Panc1 (cell line): ENCODE results near the gene PFDN4. TPM values are rescaled to one million over a fixed set of nuclear protein-coding genes. Genes with fewer than 3 reads are reported as not detected.
A peak's percentile ranks its signal among the peaks of the same experiment; 100 is the strongest.

Source experiments
- ATAC-seq: fragments of 200-7000 bp; cut with Tn5 transposase; 2 replicates; pipeline ENCODE4 v1.9.1; 2020; ENCODE audit warnings: mild to moderate bottlenecking, moderate library complexity
- BruUV-seq: library from RNA; stranded (reverse); fragments of 400-500 nt; replicated peaks from 2 replicates; lab custom pipeline; 2021; lab: Mats Ljungman, UMichigan
- CTCF ChIA-PET: fragments of 300-600 bp; sonication (Branson Sonifier 250); formaldehyde crosslinking; loops from one replicate; lab custom pipeline; 2022; ENCODE audit warnings: antibody characterized with exemption; lab: Charles Lee
- POLR2A ChIA-PET: fragments of 300-600 bp; sonication (Branson Sonifier 250); formaldehyde crosslinking; loops from one replicate; lab custom pipeline; 2022; ENCODE audit warnings: antibody characterized with exemption; lab: Charles Lee
- DNase-seq: peaks from one replicate; pipeline ENCODE4 v3.0.0-alpha.2; 2010; ENCODE audit warnings: low read depth, low spot score
- H3K27ac ChIP-seq: 2 replicates; pipeline ENCODE4 v1.5.1; 2011; ENCODE audit warnings: mild to moderate bottlenecking, low read length, inconsistent platforms
- H3K27me3 ChIP-seq: fragments of 200-500 bp; sonication (Bioruptor generic); 2 replicates; pipeline ENCODE4 v1.6.0; 2014; ENCODE audit warnings: low read length, inconsistent platforms; ENCODE audit not compliant: control insufficient read depth, insufficient read depth
- H3K36me3 ChIP-seq: fragments of 200-500 bp; sonication (Bioruptor generic); 2 replicates; pipeline ENCODE4 v1.5.1; 2014; ENCODE audit warnings: inconsistent platforms, mild to moderate bottlenecking, low read length, moderate library complexity; ENCODE audit not compliant: control insufficient read depth, insufficient read depth
- H3K4me1 ChIP-seq: 2 replicates; pipeline ENCODE4 v1.5.1; 2011; ENCODE audit warnings: inconsistent platforms, mild to moderate bottlenecking, low read length, moderate library complexity; ENCODE audit not compliant: control insufficient read depth, insufficient read depth
- H3K4me3 ChIP-seq, 2 experiments: 2 replicates each; pipeline ENCODE4 v1.5.1; 2011 to 2012; ENCODE audit warnings: low read depth in 2 of 2, low read length in 2 of 2, mild to moderate bottlenecking in 2 of 2, inconsistent platforms in 1 of 2, moderate library complexity in 1 of 2
- H3K9me3 ChIP-seq: fragments of 200-500 bp; sonication (Bioruptor generic); 2 replicates; pipeline ENCODE4 v1.5.1; 2014; ENCODE audit warnings: low read depth, mild to moderate bottlenecking, inconsistent platforms, low read length, moderate library complexity; ENCODE audit not compliant: control insufficient read depth, insufficient read depth
- CTCF ChIP-seq: fragments of 450-650 bp; IDR thresholded peaks from 2 replicates; pipeline ENCODE4 v1.5.1; 2017; ENCODE audit warnings: mild to moderate bottlenecking
- POLR2AphosphoS5 ChIP-seq: IDR thresholded peaks from 2 replicates; pipeline ENCODE4 v1.6.1; 2012; ENCODE audit warnings: mild to moderate bottlenecking, low read depth, low read length, moderate library complexity
- SIN3A ChIP-seq: IDR thresholded peaks from 2 replicates; pipeline ENCODE4 v1.6.1; 2012; ENCODE audit warnings: low read depth, mild to moderate bottlenecking, low read length, moderate library complexity, borderline replicate concordance; ENCODE audit not compliant: insufficient read depth
- TCF7L2 ChIP-seq: IDR thresholded peaks from 2 replicates; pipeline ENCODE4 v1.6.1; 2011; ENCODE audit warnings: mild to moderate bottlenecking, low read depth, low read length, inconsistent platforms
- in situ Hi-C: cut with HindIII; loops from 2 replicates; pipeline ENCODE4 v1.10.0; 2016; ENCODE audit warnings: low sequenced_read_pairs, low pct_unique_long_range_greater_than_20kb
- intact Hi-C: fragments of 100-400 bp; cut with micrococcal nuclease; formaldehyde crosslinking; loops from one replicate; pipeline ENCODE4 v1.10.0; 2022; ENCODE audit not compliant: unreplicated experiment
- total RNA-seq: library from RNA; stranded (reverse); gene quantifications from one replicate; pipeline ENCODE4 v1.2.1, GENCODE V29; 2021; ENCODE audit not compliant: unreplicated experiment
- TF ChIP-seq, protein P1 (sequence below), 2 experiments: IDR thresholded peaks; 2 replicates each; pipeline ENCODE4 v1.6.1; 2011 to 2012; ENCODE audit warnings: low read depth in 2 of 2, control low read depth in 1 of 2, low read length in 1 of 2, mild to moderate bottlenecking in 1 of 2, moderate library complexity in 1 of 2; ENCODE audit not compliant: insufficient read depth in 1 of 2

The PFDN4 gene
- total RNA-seq, 1 experiment from 2014 or later = 48.2 TPM

DNA sequence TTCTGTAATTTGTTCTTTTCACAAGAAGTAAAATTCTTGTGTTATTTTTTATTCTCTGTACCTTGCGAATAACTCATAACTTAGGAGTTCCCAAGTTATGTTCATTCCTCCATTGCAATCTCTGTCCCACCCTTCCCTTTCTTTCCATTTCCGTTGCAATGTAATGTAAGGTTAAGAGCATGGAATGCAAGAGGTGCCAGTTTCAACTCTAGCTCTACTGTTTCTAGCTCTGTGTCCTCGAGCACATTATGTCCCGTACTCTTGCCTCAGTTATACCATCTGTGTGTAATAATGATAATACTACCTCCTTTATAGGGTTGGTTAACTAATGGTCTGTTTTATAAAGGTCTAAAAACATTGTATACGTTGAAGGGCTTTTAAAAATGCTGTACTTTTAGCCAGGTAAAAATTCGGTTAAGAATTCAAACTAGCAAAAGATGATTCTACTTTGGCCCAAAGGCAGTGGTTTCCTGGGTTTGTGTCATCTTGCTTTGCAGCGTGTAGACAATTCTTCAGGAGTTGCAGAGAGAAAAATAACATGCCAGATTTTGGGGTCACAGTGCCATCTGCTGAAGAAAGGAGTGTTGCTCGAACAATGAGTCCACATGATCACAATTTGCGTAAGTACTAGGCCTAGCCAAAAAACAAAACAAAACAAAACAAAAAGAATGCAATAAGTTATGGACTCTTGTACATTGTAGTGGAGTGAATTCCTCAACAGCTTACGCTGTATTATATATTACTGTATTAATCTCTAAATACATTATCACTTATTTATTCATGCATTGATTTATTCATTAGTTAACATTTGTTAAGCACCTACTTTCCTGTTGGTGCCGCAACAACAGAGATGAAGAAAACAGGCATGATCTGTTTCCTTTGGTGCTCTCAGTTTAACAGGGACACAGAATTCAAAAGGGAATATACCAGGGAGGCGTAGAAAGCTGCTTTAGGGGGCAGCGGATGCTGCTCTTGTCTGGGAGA, 10.0 kb upstream of the PFDN4 start:
- CTCF ChIA-PET = interaction anchor here (1.7 kb wide), 1 partner anchor 101 kb away, joined by 6 read pairs; no protein-coding TSS in a partner anchor
- Histone ChIP-seq H3K4me1 (peaks cover 11% of the 10 kb centered on the region), H3K27ac (peak overlapping the region; percentile 77), H3K4me3 (no peak overlapping the region), H3K36me3 (no peaks in the 10 kb centered on the region), H3K27me3 (no peaks in the 10 kb centered on the region), H3K9me3 (no peaks in the 10 kb centered on the region)
- no peak for DNase-seq
- no TSS peak for BruUV-seq
- TF ChIP-seq POLR2AphosphoS5 (no peak), SIN3A (no peak), TCF7L2 (no peak), CTCF (peak; percentile 66)
- TF ChIP-seq, protein P1, sequence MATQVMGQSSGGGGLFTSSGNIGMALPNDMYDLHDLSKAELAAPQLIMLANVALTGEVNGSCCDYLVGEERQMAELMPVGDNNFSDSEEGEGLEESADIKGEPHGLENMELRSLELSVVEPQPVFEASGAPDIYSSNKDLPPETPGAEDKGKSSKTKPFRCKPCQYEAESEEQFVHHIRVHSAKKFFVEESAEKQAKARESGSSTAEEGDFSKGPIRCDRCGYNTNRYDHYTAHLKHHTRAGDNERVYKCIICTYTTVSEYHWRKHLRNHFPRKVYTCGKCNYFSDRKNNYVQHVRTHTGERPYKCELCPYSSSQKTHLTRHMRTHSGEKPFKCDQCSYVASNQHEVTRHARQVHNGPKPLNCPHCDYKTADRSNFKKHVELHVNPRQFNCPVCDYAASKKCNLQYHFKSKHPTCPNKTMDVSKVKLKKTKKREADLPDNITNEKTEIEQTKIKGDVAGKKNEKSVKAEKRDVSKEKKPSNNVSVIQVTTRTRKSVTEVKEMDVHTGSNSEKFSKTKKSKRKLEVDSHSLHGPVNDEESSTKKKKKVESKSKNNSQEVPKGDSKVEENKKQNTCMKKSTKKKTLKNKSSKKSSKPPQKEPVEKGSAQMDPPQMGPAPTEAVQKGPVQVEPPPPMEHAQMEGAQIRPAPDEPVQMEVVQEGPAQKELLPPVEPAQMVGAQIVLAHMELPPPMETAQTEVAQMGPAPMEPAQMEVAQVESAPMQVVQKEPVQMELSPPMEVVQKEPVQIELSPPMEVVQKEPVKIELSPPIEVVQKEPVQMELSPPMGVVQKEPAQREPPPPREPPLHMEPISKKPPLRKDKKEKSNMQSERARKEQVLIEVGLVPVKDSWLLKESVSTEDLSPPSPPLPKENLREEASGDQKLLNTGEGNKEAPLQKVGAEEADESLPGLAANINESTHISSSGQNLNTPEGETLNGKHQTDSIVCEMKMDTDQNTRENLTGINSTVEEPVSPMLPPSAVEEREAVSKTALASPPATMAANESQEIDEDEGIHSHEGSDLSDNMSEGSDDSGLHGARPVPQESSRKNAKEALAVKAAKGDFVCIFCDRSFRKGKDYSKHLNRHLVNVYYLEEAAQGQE (IDR thresholded peaks at IDR 0.05; ENCODE audit: insufficient read depth in 1 of 2, low read depth in 2 of 2, low read length in 1 of 2) = no peak
- POLR2A ChIA-PET = no interaction called here
- peak; percentile 61; the same call in 1 of the 2 replicates for ATAC-seq
- intact Hi-C loops = loop anchor here (5.0 kb wide), 1 partner anchor 256 kb away; no protein-coding TSS in a partner anchor
- in situ Hi-C loops = no loop called here

DNA sequence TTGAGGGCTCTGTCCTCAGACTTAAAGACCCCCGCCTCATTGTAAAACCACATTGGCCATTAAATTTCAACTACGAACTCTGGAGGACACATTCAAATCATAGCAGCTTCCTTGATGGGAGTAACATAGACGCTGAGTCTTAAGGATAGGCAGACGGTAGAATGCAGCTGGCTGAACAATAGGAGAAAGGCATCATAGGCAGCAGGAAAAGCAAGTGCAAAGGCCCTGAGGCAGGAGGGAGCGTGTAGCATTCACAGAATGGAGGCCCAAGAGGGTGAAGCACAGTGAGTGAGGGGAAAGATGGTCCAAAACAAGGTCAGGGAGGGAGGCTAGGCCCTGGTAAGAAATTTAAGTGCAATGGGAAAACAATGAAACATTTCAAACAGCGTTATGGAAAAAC, 8.6 kb upstream of the PFDN4 start:
- DNase-seq = no peak
- Histone ChIP-seq H3K4me3 (no peak overlapping the region), H3K27ac (peak overlapping the region; percentile 77), H3K4me1 (peaks cover 11% of the 10 kb centered on the region), H3K36me3 (no peaks in the 10 kb centered on the region), H3K27me3 (no peaks in the 10 kb centered on the region), H3K9me3 (no peaks in the 10 kb centered on the region)
- TF ChIP-seq CTCF = 0 out of 2 replicates have a peak, but pooled peaks have one; percentile 46
- TF ChIP-seq TCF7L2 = no peak
- intact Hi-C loops (loop anchor here (1.0 to 5.0 kb wide), 2 partner anchors 103 to 257 kb away; no protein-coding TSS in a partner anchor), in situ Hi-C loops (no loop called here)
- BruUV-seq = no TSS peak
- POLR2A ChIA-PET = no interaction called here
- CTCF ChIA-PET = interaction anchor here (0.6 to 1.7 kb wide), 2 partner anchors 27 to 102 kb away, joined by 4 to 6 read pairs; no protein-coding TSS in a partner anchor
- peak; percentile 8; the same call in 1 of the 2 replicates for ATAC-seq
